NCI-H1417 treated with DMSO at 0.1 percent for 48 hours (cell line): ENCODE data around the gene CRYBG1.

ENCODE experiments used
- DNase-seq: peaks from one replicate; lab custom pipeline; 2025; lab: John Stamatoyannopoulos, UW

Gene CRYBG1

GRCh38 chr6:106426250-106426970 is 65.9 kb downstream of the CRYBG1 start:
- DNase-seq, result no peak

- no peak for DNase-seq
Measured at GRCh38 chr6:106430466-106430865, 69.9 kb downstream of the CRYBG1 start.

GRCh38 chr6:106431405-106431804 is 70.9 kb downstream of the CRYBG1 start:
- DNase-seq, result no peak

GRCh38 chr6:106431972-106432371 is 71.5 kb downstream of the CRYBG1 start:
- no peak for DNase-seq

GRCh38 chr6:106434530-106434929 is 74.0 kb downstream of the CRYBG1 start:
- no peak for DNase-seq

- no peak for DNase-seq
Measured at GRCh38 chr6:106439459-106439858, 78.9 kb downstream of the CRYBG1 start.

- DNase-seq, result no peak
Measured at GRCh38 chr6:106440546-106440945, 80.0 kb downstream of the CRYBG1 start.

- DNase-seq, result no peak
Measured at GRCh38 chr6:106442395-106442794, 81.9 kb downstream of the CRYBG1 start.

GRCh38 chr6:106444777-106445507 is 84.4 kb downstream of the CRYBG1 start:
- DNase-seq, result peak; percentile 30

- no peak for DNase-seq
Measured at GRCh38 chr6:106445508-106445878, 85.0 kb downstream of the CRYBG1 start.

- peak; percentile 38 for DNase-seq
Measured at GRCh38 chr6:106446287-106446885, 85.9 kb downstream of the CRYBG1 start.

GRCh38 chr6:106446983-106447382 is 86.5 kb downstream of the CRYBG1 start:
- DNase-seq, result peak; percentile 85

- no peak for DNase-seq
Measured at GRCh38 chr6:106448000-106448426, 87.5 kb downstream of the CRYBG1 start.

- no peak for DNase-seq
Measured at GRCh38 chr6:106450653-106451052, 90.1 kb downstream of the CRYBG1 start.

- DNase-seq, result no peak
Measured at GRCh38 chr6:106451439-106451838, 90.9 kb downstream of the CRYBG1 start.

- no peak for DNase-seq
Measured at GRCh38 chr6:106452628-106453027, 92.1 kb downstream of the CRYBG1 start.

- no peak for DNase-seq
Measured at GRCh38 chr6:106453756-106454367, 93.3 kb downstream of the CRYBG1 start.

- no peak for DNase-seq
Measured at GRCh38 chr6:106456756-106457155, 96.2 kb downstream of the CRYBG1 start.

GRCh38 chr6:106458021-106458986 is 97.8 kb downstream of the CRYBG1 start:
- DNase-seq, result no peak

GRCh38 chr6:106460481-106460880 is 100.0 kb downstream of the CRYBG1 start:
- DNase-seq, result no peak

- DNase-seq, result peak; percentile 30
Measured at GRCh38 chr6:106461084-106461483, 100.6 kb downstream of the CRYBG1 start.
